MV-4-11 (cell line): ENCODE measurements around the gene MAGIX.
"Not testable (repeated sequence)": the region's sequence is repeated elsewhere in the genome, so short reads cannot be mapped to it uniquely, and the experiment has no call there.

Source experiments
- DNase-seq: peaks from one replicate; lab custom pipeline; 2025; lab: John Stamatoyannopoulos, UW

The MAGIX gene

GRCh38 chrX:49160908-49161307 lies 1.6 kb upstream of the MAGIX start:
- no peak for DNase-seq

- no peak for DNase-seq
Observed at GRCh38 chrX:49161632-49162031, 926 bp upstream of the MAGIX start.

GRCh38 chrX:49163555-49164419 lies 1.2 kb downstream of the MAGIX start:
- DNase-seq = peak; percentile 89

GRCh38 chrX:49164589-49165360 lies 2.2 kb downstream of the MAGIX start:
- no peak for DNase-seq

GRCh38 chrX:49165901-49166881 lies 3.6 kb downstream of the MAGIX start:
- peak; percentile 88 for DNase-seq

GRCh38 chrX:49166914-49167739 lies 4.6 kb downstream of the MAGIX start:
- peak; percentile 90 for DNase-seq

- no peak for DNase-seq
Observed at GRCh38 chrX:49167740-49168108, 5.2 kb downstream of the MAGIX start.

GRCh38 chrX:49171752-49172279 lies 9.3 kb downstream of the MAGIX start, which contains the start of gene PLP2:
Gene PLP2, plus strand, starts transcription at chrX:49171898. Its CDS starts 103 bp downstream, at chrX:49172001.
- peak; percentile 49 for DNase-seq

GRCh38 chrX:49172280-49172780 lies 9.8 kb downstream of the MAGIX start:
- DNase-seq = peak; percentile 71

GRCh38 chrX:49173544-49173943 lies 11.0 kb downstream of the MAGIX start:
- DNase-seq = not testable (repeated sequence)

- no peak for DNase-seq
Observed at GRCh38 chrX:49174723-49175122, 12.2 kb downstream of the MAGIX start.

- no peak for DNase-seq
Observed at GRCh38 chrX:49175435-49176274, 13.1 kb downstream of the MAGIX start.

- peak; percentile 83 for DNase-seq
Observed at GRCh38 chrX:49176421-49177326, 14.1 kb downstream of the MAGIX start.

- no peak for DNase-seq
Observed at GRCh38 chrX:49177338-49177833, 14.8 kb downstream of the MAGIX start.

- no peak for DNase-seq
Observed at GRCh38 chrX:49177873-49178480, 15.4 kb downstream of the MAGIX start.

- DNase-seq = no peak
Observed at GRCh38 chrX:49178537-49178936, 16.0 kb downstream of the MAGIX start.

- no peak for DNase-seq
Observed at GRCh38 chrX:49179358-49179757, 16.8 kb downstream of the MAGIX start.
